Measurements from ENCODE around the gene TSSK1B.
A peak's percentile ranks its signal among the peaks of the same experiment; 100 is the strongest.
"Not testable (repeated sequence)": the region's sequence is repeated elsewhere in the genome, so short reads cannot be mapped to it uniquely, and the experiment has no call there.

Gene TSSK1B

DNA sequence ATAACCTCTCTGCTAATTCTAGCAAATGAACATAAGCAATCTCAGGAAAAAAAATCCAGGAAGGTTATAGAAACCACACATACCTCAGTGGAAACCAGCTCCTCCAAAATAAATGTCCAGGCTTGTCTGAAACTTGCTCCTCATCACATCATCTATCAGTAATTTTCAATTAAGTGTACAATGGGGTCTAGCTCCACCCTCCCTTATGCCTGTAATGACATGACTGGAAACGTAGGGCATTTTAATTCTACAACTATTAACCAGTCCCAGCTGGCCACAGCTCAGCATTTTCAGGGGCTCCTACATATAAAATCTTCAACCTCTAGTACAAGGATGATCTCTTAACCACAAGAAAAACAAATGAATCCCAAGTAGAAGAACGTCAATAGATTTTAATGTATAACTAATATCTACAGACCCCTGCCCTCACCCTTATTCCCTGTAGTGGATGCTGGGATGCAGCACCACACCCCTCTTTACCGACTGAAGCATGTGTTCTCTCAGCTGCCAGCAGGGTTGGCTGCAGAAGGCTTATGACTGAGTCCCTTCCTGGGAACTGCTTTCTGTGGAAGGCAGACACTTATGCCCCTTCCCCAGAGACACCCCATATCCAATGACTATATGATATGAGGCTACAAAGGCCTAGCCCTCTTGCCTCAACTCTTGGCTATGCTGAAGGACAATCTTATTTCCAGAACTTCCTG is 6.8 kb downstream of the TSSK1B start:
- DNase-seq: no peak
- H3K9me3 Mint-ChIP-seq: no peaks in the 10 kb centered on the region
- H3K4me1 Mint-ChIP-seq: no peaks in the 10 kb centered on the region
- no peak overlapping the region for H3K4me3 Mint-ChIP-seq
- H3K36me3 Mint-ChIP-seq (ENCODE audit: low read depth): no peaks in the 10 kb centered on the region
- H3K27me3 Mint-ChIP-seq (ENCODE audit: low read depth, poor library complexity): peaks cover 2% of the 10 kb centered on the region
- H3K27ac Mint-ChIP-seq: no peak overlapping the region
- TF ChIP-seq, protein P1, sequence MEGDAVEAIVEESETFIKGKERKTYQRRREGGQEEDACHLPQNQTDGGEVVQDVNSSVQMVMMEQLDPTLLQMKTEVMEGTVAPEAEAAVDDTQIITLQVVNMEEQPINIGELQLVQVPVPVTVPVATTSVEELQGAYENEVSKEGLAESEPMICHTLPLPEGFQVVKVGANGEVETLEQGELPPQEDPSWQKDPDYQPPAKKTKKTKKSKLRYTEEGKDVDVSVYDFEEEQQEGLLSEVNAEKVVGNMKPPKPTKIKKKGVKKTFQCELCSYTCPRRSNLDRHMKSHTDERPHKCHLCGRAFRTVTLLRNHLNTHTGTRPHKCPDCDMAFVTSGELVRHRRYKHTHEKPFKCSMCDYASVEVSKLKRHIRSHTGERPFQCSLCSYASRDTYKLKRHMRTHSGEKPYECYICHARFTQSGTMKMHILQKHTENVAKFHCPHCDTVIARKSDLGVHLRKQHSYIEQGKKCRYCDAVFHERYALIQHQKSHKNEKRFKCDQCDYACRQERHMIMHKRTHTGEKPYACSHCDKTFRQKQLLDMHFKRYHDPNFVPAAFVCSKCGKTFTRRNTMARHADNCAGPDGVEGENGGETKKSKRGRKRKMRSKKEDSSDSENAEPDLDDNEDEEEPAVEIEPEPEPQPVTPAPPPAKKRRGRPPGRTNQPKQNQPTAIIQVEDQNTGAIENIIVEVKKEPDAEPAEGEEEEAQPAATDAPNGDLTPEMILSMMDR (IDR thresholded peaks at IDR 0.05): no peak

DNA sequence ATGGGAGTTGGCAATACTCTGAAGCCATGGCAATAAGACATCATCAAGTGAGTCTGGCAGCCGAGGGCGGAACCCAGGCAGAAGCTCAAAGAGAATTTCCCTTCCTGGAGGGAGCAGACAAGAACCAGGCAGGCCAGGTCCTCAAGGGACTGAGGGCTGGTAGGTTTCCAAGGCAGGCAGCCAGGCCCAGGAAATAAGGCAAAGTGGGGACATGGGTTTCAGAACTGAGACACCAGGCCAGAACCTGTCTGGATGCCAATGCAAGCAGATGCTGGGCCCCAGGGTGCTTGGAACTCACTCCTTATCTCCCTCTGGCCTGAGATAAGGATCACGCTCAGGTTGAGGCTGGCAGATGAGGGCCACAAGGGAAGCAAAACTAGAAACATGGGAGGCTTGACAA is 8.9 kb downstream of the TSSK1B start:
- no peaks in the 10 kb centered on the region for H3K4me1 Mint-ChIP-seq
- H3K27me3 Mint-ChIP-seq (ENCODE audit: low read depth, poor library complexity): peaks cover 2% of the 10 kb centered on the region
- no peak for DNase-seq
- no peak overlapping the region for H3K27ac Mint-ChIP-seq
- H3K36me3 Mint-ChIP-seq (ENCODE audit: low read depth): no peaks in the 10 kb centered on the region
- H3K9me3 Mint-ChIP-seq: no peaks in the 10 kb centered on the region
- no peak overlapping the region for H3K4me3 Mint-ChIP-seq
- TF ChIP-seq, protein P1 (IDR thresholded peaks at IDR 0.05): no peak

DNA sequence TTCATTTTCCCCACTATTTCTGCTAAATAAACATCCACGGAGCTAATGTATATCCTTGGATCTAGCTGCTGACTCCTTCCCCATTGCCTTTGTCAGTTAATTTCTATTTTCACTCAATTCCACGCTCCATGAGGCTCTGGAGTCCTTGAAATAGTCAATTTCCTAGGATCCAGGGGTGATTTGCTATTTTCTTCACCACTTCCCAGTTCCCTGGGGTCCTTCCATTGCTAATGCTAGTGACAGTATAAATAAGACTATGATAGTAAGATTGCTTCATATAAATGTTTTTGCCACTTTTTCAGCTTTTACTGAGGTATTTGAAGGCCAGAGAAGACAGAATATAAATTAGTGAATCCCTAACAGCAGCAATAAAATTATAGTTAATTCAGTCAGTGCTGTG is 13.1 kb downstream of the TSSK1B start:
- Mint-ChIP-seq H3K27me3 (ENCODE audit: low read depth, poor library complexity) (no peaks in the 10 kb centered on the region), H3K4me3 (no peak overlapping the region), H3K36me3 (ENCODE audit: low read depth) (no peaks in the 10 kb centered on the region), H3K4me1 (no peaks in the 10 kb centered on the region), H3K9me3 (no peaks in the 10 kb centered on the region), H3K27ac (peak overlapping the region; percentile 4)
- DNase-seq: no peak
- TF ChIP-seq, protein P1 (IDR thresholded peaks at IDR 0.05): no peak

DNA sequence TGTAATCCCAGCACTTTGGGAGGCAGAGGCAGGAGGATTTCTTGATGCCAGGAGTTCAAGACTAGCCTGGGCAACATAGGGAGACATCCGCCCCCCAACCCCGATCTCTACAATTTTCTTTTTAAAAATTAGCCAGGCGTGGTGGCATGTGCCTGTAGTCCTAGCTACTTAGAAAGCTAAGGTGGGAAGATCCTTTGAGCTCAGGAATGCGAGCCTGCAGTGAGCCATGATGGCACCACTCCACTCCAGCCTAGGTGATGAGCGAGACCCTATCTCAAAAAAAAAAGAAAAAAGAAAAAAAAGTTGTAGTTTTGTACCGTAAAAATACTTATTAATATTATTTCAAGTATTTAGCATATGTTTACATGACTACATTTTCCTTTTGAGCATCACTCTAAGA is 29.3 kb downstream of the TSSK1B start:
- no peak overlapping the region for H3K4me3 Mint-ChIP-seq
- DNase-seq: no peak
- H3K36me3 Mint-ChIP-seq (ENCODE audit: low read depth): no peaks in the 10 kb centered on the region
- TF ChIP-seq, protein P1 (IDR thresholded peaks at IDR 0.05): no peak
- H3K27me3 Mint-ChIP-seq (ENCODE audit: low read depth, poor library complexity): no peaks in the 10 kb centered on the region
- no peak overlapping the region for H3K27ac Mint-ChIP-seq
- H3K9me3 Mint-ChIP-seq: no peaks in the 10 kb centered on the region
- H3K4me1 Mint-ChIP-seq: peaks cover 5% of the 10 kb centered on the region

DNA sequence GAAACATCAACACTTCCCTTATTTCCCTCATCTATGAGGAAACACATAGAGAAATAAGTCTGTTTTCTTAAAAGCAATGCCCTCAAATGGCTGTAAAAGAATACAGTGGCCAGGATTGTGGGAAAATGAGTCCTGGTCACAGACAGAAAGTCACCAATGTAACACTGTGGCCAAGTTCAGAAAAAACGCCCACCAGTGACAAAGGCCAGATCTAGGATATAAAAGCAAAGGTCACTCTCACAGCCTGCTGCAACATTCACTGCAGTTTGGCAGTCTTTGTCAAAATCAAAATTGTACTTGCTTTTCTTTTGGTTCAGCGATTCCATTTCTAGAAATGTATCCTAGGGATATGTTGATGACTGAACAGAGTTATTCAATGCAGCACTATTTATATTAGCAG is 30.5 kb downstream of the TSSK1B start:
- Mint-ChIP-seq H3K9me3 (no peaks in the 10 kb centered on the region), H3K27me3 (ENCODE audit: low read depth, poor library complexity) (no peaks in the 10 kb centered on the region), H3K27ac (no peak overlapping the region), H3K4me3 (no peak overlapping the region), H3K36me3 (ENCODE audit: low read depth) (no peaks in the 10 kb centered on the region), H3K4me1 (peaks cover 5% of the 10 kb centered on the region)
- no peak for DNase-seq
- TF ChIP-seq, protein P1 (IDR thresholded peaks at IDR 0.05): no peak

DNA sequence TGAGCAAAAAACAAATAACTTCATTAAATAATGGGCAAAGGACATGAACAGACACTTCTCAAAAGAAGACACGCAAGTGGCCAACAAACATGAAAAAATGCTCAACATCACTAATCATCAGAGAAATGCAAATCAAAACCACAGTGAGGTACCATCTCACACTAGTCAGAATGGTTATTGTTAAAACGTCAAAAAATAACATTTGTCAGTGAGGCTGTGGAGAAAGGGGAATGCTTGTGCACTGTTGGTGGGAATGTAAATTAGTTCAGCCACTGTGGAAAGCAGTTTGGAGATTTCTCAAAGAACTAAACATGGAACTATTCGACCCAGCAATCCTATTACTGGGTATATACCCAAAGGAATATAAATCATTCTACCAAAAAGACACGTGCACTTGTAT is 36.8 kb downstream of the TSSK1B start:
- not testable (repeated sequence) for H3K4me3 Mint-ChIP-seq; H3K4me1 Mint-ChIP-seq; H3K36me3 Mint-ChIP-seq (ENCODE audit: low read depth); H3K9me3 Mint-ChIP-seq; H3K27ac Mint-ChIP-seq; H3K27me3 Mint-ChIP-seq (ENCODE audit: low read depth, poor library complexity); DNase-seq

Data from nephron progenitor cell (in vitro differentiated cells).